Stomach (tissue), 4 donors: ENCODE data around the gene S100A5.

Source experiments
- EP300 ChIP-seq: sonication (generic); formaldehyde crosslinking; IDR thresholded peaks from one replicate; pipeline ENCODE4 v1.6.1; 2017; ENCODE audit warnings: antibody characterized with exemption
- POLR2A ChIP-seq, 4 donors: fragments of 450-650 bp; IDR thresholded peaks; one replicate each; pipeline ENCODE4 v1.6.1; 2016; ENCODE audit warnings: antibody characterized with exemption in 4 of 4, control low read depth in 2 of 4, mild to moderate bottlenecking in 1 of 4, moderate library complexity in 1 of 4
- POLR2AphosphoS5 ChIP-seq, 3 donors: sonication (generic); formaldehyde crosslinking; IDR thresholded peaks; one replicate each; pipeline ENCODE4 v1.6.1; 2016; ENCODE audit warnings: antibody characterized with exemption in 3 of 3
- TF ChIP-seq, protein P1 (sequence below), 7 experiments: fragments of 450-650 bp in 4 of 7; fragments of 200-600 bp in 3 of 7; sonication (generic) in 3 of 7; IDR thresholded peaks; one replicate each; pipeline ENCODE4 v1.5.1; 2016 to 2019; ENCODE audit warnings: antibody characterized with exemption in 7 of 7, control low read depth in 2 of 7, mild to moderate bottlenecking in 1 of 7

DNA sequence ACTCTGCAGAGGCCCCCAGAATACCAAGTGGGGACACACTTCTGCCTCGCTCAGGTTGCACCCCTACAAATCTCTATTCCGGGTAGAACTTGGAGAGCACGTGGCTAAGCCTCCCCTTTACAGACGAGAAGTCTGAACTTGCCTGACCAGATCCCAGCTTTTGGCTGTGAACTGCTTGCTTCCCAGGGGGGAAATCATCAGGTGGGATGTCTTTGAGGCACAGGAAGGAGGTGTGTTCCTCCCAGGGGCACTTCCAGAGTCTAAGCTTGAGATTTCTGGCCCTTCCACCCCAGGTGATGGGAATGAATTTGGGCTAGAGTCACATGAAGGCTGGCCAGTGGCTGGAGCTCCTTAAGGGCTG lies 9.6 kb upstream of the S100A5 start:
- TF ChIP-seq EP300 (no peak), POLR2A (IDR thresholded peaks at IDR 0.05) (no peak), POLR2AphosphoS5 (IDR thresholded peaks at IDR 0.05) (no peak)
- TF ChIP-seq, protein P1, sequence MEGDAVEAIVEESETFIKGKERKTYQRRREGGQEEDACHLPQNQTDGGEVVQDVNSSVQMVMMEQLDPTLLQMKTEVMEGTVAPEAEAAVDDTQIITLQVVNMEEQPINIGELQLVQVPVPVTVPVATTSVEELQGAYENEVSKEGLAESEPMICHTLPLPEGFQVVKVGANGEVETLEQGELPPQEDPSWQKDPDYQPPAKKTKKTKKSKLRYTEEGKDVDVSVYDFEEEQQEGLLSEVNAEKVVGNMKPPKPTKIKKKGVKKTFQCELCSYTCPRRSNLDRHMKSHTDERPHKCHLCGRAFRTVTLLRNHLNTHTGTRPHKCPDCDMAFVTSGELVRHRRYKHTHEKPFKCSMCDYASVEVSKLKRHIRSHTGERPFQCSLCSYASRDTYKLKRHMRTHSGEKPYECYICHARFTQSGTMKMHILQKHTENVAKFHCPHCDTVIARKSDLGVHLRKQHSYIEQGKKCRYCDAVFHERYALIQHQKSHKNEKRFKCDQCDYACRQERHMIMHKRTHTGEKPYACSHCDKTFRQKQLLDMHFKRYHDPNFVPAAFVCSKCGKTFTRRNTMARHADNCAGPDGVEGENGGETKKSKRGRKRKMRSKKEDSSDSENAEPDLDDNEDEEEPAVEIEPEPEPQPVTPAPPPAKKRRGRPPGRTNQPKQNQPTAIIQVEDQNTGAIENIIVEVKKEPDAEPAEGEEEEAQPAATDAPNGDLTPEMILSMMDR (IDR thresholded peaks at IDR 0.05): no peak
